Middle frontal gyrus (tissue), 1 donor: ENCODE measurements around the gene SERINC3.

ENCODE experiments used
- DNase-seq: peaks from one replicate; pipeline ENCODE4 v3.0.0-alpha.2; 2015; ENCODE audit warnings: low spot score; ENCODE audit errors: extremely low spot score

SERINC3 gene

DNA sequence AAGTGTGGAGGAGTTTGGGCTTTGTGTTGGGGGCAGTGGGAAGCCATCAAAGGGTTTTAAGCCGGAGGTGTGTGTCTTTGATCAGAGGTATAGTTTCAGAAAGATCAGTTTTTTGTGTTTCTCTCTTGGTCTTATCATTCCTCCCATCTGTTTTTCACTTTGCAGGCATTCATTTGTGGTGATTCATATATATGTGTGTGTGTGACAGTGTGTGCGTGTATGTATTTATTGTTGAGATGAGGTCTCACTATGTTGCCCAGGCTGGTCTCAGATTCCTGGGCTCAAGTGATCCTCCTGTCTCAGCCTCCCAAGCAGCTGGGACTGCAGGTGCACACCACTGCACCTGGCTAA lies 11.1 kb upstream of the SERINC3 start:
- no peak for DNase-seq

- no peak for DNase-seq
Observed at GRCh38 chr20:44532259-44532980, 10.6 kb upstream of the SERINC3 start.

DNA sequence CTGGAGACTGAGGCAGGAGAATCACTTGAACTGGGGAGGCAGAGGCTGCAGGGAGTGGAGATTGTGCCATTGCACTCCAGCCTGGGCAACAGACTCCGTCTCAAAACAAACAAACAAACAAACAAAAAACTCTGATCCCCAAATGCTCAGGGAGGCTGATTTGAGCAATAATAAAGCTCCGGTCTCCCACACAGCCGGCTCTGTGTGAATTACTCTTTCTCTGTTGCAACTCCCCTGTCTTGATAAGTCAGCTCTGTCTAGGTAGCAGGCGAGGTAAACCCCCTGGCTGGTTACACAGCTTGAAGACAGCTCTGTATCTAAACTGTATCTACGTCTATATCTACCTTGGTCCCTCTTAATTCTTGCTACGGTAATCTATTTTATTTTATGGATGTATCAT lies 6.4 kb upstream of the SERINC3 start:
- DNase-seq: no peak

GRCh38 chr20:44527716-44528199 lies 5.9 kb upstream of the SERINC3 start:
- no peak for DNase-seq

- no peak for DNase-seq
Observed at GRCh38 chr20:44526129-44526528, 4.3 kb upstream of the SERINC3 start.

DNA sequence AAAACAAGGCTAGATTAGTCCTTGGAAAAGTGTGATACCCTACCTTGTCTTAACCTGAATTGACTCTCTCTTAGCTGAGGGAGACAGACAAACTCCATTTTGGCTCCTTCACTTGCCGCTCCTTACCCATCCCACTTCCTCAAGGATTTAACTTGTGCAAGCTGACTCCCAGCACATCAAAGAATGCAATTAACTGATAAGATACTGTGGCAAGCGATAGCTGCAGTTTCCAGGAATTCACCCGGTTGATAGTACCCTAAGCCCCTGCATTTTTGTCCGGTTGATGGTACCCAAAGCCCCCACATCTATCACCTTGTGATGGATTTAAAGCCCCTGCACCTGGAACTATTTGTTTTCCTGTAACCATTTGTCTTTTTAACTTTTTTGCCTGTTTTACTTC lies 1.9 kb upstream of the SERINC3 start:
- DNase-seq: no peak

GRCh38 chr20:44522841-44523240 lies 971 bp upstream of the SERINC3 start:
- DNase-seq: no peak

- no peak for DNase-seq
Observed at GRCh38 chr20:44520881-44521280, 989 bp downstream of the SERINC3 start.

DNA sequence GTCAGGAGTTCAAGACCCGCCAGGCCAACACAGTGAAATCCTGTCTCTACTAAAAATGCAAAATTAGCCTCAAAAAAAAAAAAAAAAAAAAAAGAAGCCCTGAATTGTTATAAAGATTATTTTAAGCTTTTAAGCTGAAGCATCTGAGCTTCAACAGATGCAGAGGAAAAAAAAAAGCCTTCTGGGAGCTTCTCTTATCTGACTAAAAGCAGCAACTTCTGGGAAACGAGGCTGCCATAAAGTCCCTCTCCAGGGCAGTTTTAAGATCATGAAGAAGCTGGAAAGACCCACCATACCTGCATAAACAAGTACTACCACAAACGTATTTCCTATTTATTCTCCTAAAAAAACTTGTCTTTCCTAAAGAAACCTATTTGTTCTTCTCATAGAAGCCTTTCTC lies 3.6 kb downstream of the SERINC3 start:
- DNase-seq: no peak

DNA sequence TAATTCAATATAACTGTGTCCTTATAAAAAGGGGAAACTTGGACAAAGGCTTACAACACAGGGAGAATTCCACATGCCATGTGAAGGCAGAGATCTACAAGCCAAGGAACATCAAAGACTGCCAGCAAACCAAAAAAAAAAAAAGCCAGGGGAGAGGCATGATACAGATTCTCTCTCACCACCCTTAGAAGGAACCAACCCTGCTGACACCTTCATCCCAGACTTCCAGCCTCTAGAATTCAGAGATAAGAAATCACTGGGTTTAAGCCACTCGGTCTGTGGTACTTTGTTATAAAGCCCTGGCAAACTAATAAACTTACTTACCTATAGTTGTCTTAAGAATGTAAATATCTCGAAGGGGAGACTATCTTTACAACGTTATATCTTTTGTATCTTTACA lies 4.4 kb downstream of the SERINC3 start:
- no peak for DNase-seq

DNA sequence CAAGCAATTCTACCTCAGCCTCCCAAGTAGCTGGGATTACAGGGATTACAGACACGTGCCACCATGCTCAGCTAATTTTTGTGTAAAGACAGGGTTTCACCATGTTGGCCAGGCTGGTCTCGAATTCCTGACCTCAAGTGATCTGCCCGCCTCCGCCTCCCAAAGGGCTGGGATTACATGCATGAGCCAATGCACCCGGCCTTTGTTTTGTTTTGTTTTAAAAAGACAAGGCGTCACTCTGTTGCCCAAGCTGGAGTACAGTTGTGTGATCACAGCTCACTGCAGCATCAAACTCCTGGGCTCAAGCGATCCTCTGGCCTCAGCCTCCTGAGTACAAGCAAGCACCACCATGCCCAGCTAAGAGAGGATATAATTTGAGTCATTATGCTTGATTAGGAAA lies 5.4 kb downstream of the SERINC3 start:
- DNase-seq: no peak

GRCh38 chr20:44513871-44514270 lies 8.0 kb downstream of the SERINC3 start:
- DNase-seq: no peak

- no peak for DNase-seq
Observed at GRCh38 chr20:44509762-44510161, 12.1 kb downstream of the SERINC3 start.

DNA sequence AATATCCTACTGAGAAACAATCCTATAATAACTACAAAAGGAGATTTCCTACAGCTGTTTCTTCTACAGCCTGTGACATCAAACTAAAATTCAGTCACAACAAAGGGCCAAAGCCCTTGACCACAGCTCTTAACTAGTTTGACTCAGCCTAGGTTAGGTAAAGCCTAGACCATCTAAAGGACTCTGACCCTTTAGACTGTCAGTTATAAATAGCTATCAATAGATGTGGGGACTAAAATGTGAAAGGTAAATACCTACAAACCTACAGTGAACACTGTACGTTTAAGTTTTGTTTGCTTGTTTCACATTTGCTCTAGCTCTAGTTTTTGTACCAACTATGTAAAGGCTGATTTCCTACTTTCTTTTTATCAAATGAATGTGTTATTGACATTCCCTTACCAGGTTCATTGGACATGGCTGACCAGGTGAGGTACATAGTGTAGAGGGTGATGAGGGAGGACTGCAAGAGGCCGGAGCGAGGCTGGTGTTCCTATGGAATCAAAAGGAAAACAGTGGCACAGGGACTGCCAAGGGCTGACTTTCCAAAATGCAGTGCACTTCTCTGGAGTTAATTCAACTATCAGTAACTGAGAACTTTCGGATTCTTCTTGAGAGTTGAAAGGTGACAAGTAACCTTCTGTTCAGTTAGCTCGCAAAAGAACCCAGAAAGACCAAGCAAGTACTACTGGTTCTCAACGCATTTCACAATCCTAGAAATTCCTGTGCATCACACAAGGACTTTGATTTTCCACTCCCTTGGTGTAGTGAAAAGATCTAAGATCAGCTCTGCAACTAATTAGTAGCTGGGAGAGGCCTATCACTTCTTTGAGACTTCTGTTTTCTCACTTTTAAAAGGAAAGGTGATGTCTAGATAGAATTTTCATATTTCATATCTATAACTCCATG lies 17.2 kb downstream of the SERINC3 start:
- no peak for DNase-seq

DNA sequence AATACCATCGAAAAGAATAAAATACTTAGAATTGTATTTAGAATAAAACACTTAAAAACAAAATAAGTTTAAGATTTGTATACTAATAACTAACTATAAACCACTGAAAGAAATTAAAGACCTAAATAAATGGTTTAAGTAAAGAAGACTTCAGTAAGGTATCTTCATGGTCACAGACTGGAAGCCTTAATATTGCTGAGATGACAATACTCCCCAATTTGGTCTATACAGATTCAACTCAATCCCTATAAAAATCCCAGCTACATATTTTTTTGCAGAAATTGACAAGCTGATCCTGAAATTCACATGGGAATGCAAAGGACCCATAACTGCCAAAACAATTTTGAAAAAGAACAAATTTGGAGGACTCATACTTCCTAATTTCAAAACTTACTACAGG lies 18.9 kb downstream of the SERINC3 start:
- DNase-seq: no peak

DNA sequence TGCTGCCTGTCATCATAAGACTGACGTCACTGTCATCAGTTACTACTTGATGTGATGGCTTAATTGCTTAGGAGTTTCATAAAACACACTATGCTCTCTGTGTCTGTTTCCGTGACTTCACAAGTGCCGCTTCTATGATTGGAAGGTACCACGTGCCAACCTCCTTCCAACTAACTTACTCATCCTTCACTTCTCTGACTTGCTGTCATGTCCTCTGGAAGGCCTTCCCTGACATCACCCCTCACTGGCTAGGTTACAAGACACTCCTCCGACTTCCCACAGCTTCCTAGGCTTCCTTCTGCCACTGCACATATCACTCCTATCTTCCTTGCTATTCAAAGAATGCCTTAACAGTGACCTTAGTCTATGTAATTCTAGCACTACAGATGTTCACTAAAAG lies 20.4 kb downstream of the SERINC3 start:
- no peak for DNase-seq

DNA sequence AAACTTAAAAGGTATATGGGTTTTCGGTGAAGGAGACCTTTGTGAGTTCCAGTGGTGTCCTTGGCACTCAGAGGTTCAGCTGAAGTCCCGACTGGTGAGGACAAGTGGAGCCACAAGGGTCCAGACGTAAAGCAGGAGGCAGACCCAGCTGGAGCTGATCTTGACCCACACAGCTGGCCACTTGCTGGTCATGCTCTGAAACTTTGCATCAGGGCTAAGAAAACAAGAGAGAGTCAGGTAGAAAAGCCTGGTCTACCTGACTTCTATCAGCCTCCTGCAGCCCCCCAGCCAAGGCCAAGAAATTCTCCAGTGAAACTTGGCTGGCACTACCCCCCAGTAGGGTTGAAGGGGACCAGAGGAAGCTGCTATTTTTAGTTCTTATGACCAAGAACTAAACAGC lies 21.6 kb downstream of the SERINC3 start:
- no peak for DNase-seq

- DNase-seq: no peak
Observed at GRCh38 chr20:44497761-44498160, 24.1 kb downstream of the SERINC3 start.

DNA sequence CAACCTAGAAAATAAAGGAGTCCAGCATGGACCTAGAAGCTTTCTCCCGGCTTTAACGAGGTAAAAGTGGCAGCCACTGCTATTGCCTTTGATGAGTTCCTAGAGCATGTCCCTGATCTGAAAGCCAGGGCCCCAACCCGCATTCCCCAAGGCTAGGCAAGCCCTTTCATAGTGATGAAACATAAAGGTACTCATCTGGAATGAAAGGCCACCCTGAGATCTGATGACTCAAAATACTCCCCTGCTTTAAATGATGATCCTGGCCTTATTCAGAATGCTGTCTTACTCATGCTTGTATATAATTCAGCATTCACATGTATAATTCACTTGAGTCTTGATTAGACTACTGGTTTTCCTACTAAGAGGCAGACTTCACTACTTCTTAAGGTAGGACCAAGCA lies 24.9 kb downstream of the SERINC3 start:
- no peak for DNase-seq

DNA sequence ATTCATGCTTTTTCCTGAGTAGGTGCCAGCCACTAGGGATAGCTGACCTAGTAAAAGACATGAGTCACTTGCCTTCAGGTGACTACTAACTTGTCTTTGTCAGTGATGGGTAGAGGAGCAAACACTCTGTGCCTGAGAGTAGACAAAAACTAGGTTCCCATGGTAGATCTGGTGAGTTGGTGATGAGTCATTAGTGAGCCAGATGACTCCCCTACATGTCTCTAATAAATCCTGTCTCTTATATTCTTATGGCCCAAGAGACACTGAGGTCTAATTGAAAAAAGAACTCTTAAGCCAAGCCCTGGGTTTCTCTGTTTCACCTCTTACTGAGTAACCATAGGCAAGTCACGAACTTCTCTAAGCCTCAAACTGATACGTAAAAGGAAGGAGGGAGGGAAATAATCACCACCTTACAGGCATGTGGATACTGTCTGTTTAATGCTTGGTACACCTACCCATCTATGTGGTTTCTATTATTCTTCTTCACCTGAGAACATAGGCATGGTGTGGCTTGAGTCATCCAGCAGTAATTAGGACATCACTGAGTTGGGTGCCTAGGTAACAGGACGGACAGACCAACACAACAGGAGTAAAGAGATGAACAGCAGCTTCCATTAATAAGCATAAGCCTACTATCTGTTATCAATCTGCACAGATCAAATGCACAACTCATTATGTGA lies 25.9 kb downstream of the SERINC3 start:
- DNase-seq: no peak

DNA sequence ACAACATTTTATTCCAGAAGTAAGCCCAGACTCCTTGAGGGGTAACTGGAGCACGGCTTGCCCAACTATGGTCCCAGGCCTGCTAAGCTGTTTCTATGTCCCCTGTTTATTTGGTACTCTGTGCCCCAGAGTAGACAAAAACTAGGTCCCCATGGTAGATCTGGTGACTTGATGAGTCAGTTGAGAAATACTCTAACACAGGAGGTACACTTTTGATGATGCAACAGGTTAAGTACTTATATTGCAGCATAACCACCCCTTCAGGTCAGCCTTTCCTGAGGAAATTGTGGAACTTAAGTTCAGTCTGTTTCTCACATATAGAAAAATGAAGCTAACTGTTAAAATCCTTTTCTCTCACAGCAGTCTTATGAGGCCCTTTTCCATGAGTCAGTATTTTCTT lies 26.6 kb downstream of the SERINC3 start:
- no peak for DNase-seq

GRCh38 chr20:44494681-44495080 lies 27.2 kb downstream of the SERINC3 start:
- DNase-seq: no peak
